SK-N-SH treated with all-trans-retinoic acid at 6 μM for 48 hours (cell line): ENCODE data around the gene GRIN2D.

Experiments used
- ATAC-seq: fragments of 200-7000 bp; cut with Tn5 transposase; 3 replicates; pipeline ENCODE4 v1.9.1; 2020; ENCODE audit warnings: mild to moderate bottlenecking, moderate library complexity
- ARNTL ChIP-seq: fragments of 450-650 bp; formaldehyde crosslinking; IDR thresholded peaks from 2 replicates; pipeline ENCODE4 v1.5.0; 2020; ENCODE audit warnings: low read depth, mild to moderate bottlenecking, moderate library complexity, borderline replicate concordance
- BACH2 ChIP-seq: fragments of 250-450 bp; sonication (Bioruptor Pico); IDR thresholded peaks from 2 replicates; pipeline ENCODE4 v1.9.0; 2021; ENCODE audit warnings: mild to moderate bottlenecking, borderline replicate concordance
- CREB5 ChIP-seq: fragments of 250-450 bp; sonication (Bioruptor Pico); IDR thresholded peaks from 2 replicates; pipeline ENCODE4 v1.5.1; 2020; ENCODE audit warnings: low read depth, mild to moderate bottlenecking, moderate library complexity
- CSDC2 ChIP-seq: fragments of 250-450 bp; sonication (Bioruptor Pico); IDR thresholded peaks from 2 replicates; pipeline ENCODE4 v1.5.0; 2020; ENCODE audit warnings: mild to moderate bottlenecking, moderate library complexity
- CSRNP3 ChIP-seq: fragments of 250-450 bp; sonication (Bioruptor Pico); IDR thresholded peaks from 2 replicates; pipeline ENCODE4 v1.5.1; 2021; ENCODE audit warnings: mild to moderate bottlenecking, moderate library complexity
- ESRRG ChIP-seq: fragments of 250-450 bp; sonication (Bioruptor Pico); IDR thresholded peaks from 2 replicates; pipeline ENCODE4 v1.6.1; 2021; ENCODE audit warnings: mild to moderate bottlenecking
- ISL1 ChIP-seq: fragments of 250-450 bp; sonication (Bioruptor Pico); IDR thresholded peaks from 2 replicates; pipeline ENCODE4 v2.1.2; 2022; ENCODE audit warnings: mild to moderate bottlenecking, moderate library complexity
- OSR1 ChIP-seq: fragments of 250-450 bp; sonication (Bioruptor Pico); IDR thresholded peaks from 2 replicates; pipeline ENCODE4 v1.8.0; 2022; ENCODE audit warnings: moderate library complexity, mild to moderate bottlenecking, inconsistent platforms
- PATZ1 ChIP-seq: fragments of 250-450 bp; sonication (Bioruptor Pico); IDR thresholded peaks from 2 replicates; pipeline ENCODE4 v1.8.0; 2020; ENCODE audit warnings: mild to moderate bottlenecking, moderate library complexity, borderline replicate concordance
- POU6F1 ChIP-seq: fragments of 250-450 bp; sonication (Bioruptor Pico); IDR thresholded peaks from 2 replicates; pipeline ENCODE4 v1.8.0; 2021; ENCODE audit warnings: low read depth, mild to moderate bottlenecking, moderate library complexity, borderline replicate concordance
- PPARA ChIP-seq: fragments of 250-450 bp; sonication (Bioruptor Pico); IDR thresholded peaks from 2 replicates; pipeline ENCODE4 v1.5.0; 2020; ENCODE audit warnings: mild to moderate bottlenecking, borderline replicate concordance
- SNAI2 ChIP-seq: fragments of 250-450 bp; sonication (Bioruptor Pico); IDR thresholded peaks from 2 replicates; pipeline ENCODE4 v1.5.0; 2020; ENCODE audit warnings: mild to moderate bottlenecking, moderate library complexity
- TCF4 ChIP-seq: fragments of 250-450 bp; sonication (Bioruptor Pico); IDR thresholded peaks from 2 replicates; pipeline ENCODE4 v1.8.0; 2021; ENCODE audit warnings: mild to moderate bottlenecking, moderate library complexity, borderline replicate concordance
- TOX ChIP-seq: fragments of 250-450 bp; sonication (Bioruptor Pico); IDR thresholded peaks from 2 replicates; pipeline ENCODE4 v1.8.0; 2021; ENCODE audit warnings: mild to moderate bottlenecking, moderate library complexity, borderline replicate concordance
- ZC3H10 ChIP-seq: fragments of 250-450 bp; sonication (Bioruptor Pico); IDR thresholded peaks from 2 replicates; pipeline ENCODE4 v1.5.1; 2021; ENCODE audit warnings: mild to moderate bottlenecking, moderate library complexity
- ZFP3 ChIP-seq: fragments of 250-450 bp; sonication (Bioruptor Pico); IDR thresholded peaks from 2 replicates; pipeline ENCODE4 v1.5.0; 2020; ENCODE audit warnings: mild to moderate bottlenecking, moderate library complexity
- ZFP30 ChIP-seq: fragments of 450-650 bp; formaldehyde crosslinking; IDR thresholded peaks from 2 replicates; pipeline ENCODE4 v1.5.0; 2022; ENCODE audit warnings: mild to moderate bottlenecking, moderate library complexity
- ZNF565 ChIP-seq: fragments of 450-650 bp; formaldehyde crosslinking; conservative IDR thresholded peaks from 2 replicates; pipeline ENCODE4 v1.5.0; 2020; ENCODE audit warnings: low read depth, mild to moderate bottlenecking, moderate library complexity
- ZNF70 ChIP-seq: fragments of 450-650 bp; formaldehyde crosslinking; IDR thresholded peaks from 2 replicates; pipeline ENCODE4 v1.5.0; 2020; ENCODE audit warnings: mild to moderate bottlenecking, moderate library complexity
- ZNF8 ChIP-seq: fragments of 450-650 bp; formaldehyde crosslinking; IDR thresholded peaks from 2 replicates; pipeline ENCODE4 v1.5.0; 2020; ENCODE audit warnings: mild to moderate bottlenecking, moderate library complexity

GRIN2D gene

GRCh38 chr19:48348045-48348444, 45.4 kb upstream of the GRIN2D start (continued):
- no peak for TF ChIP-seq PATZ1 (CRISPR knock-in tag)
- TF ChIP-seq ZFP30 (CRISPR knock-in tag): no peak

GRCh38 chr19:48348737-48349136, 44.7 kb upstream of the GRIN2D start:
- no peak for ATAC-seq
- TF ChIP-seq ZNF565 (CRISPR knock-in tag): no peak

- ATAC-seq: no peak
- no peak for TF ChIP-seq ZFP3
- TF ChIP-seq ESRRG: no peak
- TF ChIP-seq CREB5 (CRISPR knock-in tag): no peak
- no peak for TF ChIP-seq OSR1 (CRISPR knock-in tag)
- TF ChIP-seq PATZ1 (CRISPR knock-in tag): no peak
Measured at GRCh38 chr19:48350856-48351255, 42.6 kb upstream of the GRIN2D start.

GRCh38 chr19:48351341-48351752, 42.1 kb upstream of the GRIN2D start:
- TF ChIP-seq OSR1 (CRISPR knock-in tag): no peak
- TF ChIP-seq, all 23 proteins: peak for 0
- peak; percentile 84 for ATAC-seq

- no peak for TF ChIP-seq ZNF8 (CRISPR knock-in tag)
- TF ChIP-seq SNAI2 (CRISPR knock-in tag): no peak
- TF ChIP-seq CSRNP3 (CRISPR knock-in tag): no peak
- no peak for TF ChIP-seq TOX (CRISPR knock-in tag)
- no peak for TF ChIP-seq ZC3H10 (CRISPR knock-in tag)
- no peak for TF ChIP-seq ISL1
- TF ChIP-seq PATZ1 (CRISPR knock-in tag): no peak
- TF ChIP-seq ZFP30 (CRISPR knock-in tag): no peak
- TF ChIP-seq ESRRG: no peak
- no peak for TF ChIP-seq BACH2 (CRISPR knock-in tag)
- TF ChIP-seq CREB5 (CRISPR knock-in tag): no peak
- no peak for TF ChIP-seq PPARA (CRISPR knock-in tag)
- TF ChIP-seq POU6F1 (CRISPR knock-in tag): no peak
- no peak for TF ChIP-seq ZNF70
- no peak for TF ChIP-seq TCF4
- TF ChIP-seq CSDC2: no peak
- TF ChIP-seq ARNTL (CRISPR knock-in tag): no peak
- TF ChIP-seq ZNF565 (CRISPR knock-in tag): no peak
- TF ChIP-seq, all 23 proteins: peak for 0
- peak; percentile 31; the same call in 1 of the 3 replicates for ATAC-seq
Measured at GRCh38 chr19:48353677-48354076, 39.8 kb upstream of the GRIN2D start.
